Measurements from ENCODE around the gene ZFAND2B. TPM values are rescaled to one million over a fixed set of nuclear protein-coding genes. Genes with fewer than 3 reads are reported as not detected.

The ZFAND2B gene
- total RNA-seq, 4 donors from 2014 or later = 34.7 to 44.5 (median 37.6) TPM

GRCh38 chr2:219245899-219246230, 39.3 kb downstream of the ZFAND2B start:
- ATAC-seq = no peak
- H3K4me3 ChIP-seq = peak overlapping the region; percentile 66 to 90
- H3K36me3 ChIP-seq = peaks cover 0 to 38% of the 10 kb centered on the region in 2 donors
- peaks cover 3 to 60% (median 24%) of the 10 kb centered on the region in 3 donors for H3K4me1 ChIP-seq
- H3K27me3 ChIP-seq = no peaks in the 10 kb centered on the region
- H3K27ac ChIP-seq = peak overlapping the region; percentile 89 to 96 (median 93)
- TF ChIP-seq POLR2A (IDR thresholded peaks at IDR 0.05) (no peak), POLR2AphosphoS5 (IDR thresholded peaks at IDR 0.05) (no peak), EP300 (IDR thresholded peaks at IDR 0.05) (no peak), CTCF (IDR thresholded peaks at IDR 0.05) (no peak)
- H3K9me3 ChIP-seq = no peaks in the 10 kb centered on the region
- WGBS, 2 donors (ENCODE audit: low coverage in 1 of 2) = 40 to 57% methylated on average over 1 to 2 of the region's 10 CpGs

- Histone ChIP-seq H3K27ac (peak overlapping the region in 3 of 4 donors; percentile 14 to 94 (median 89)), H3K4me3 (no peak overlapping the region), H3K27me3 (no peaks in the 10 kb centered on the region), H3K36me3 (peaks cover 0 to 45% of the 10 kb centered on the region in 2 donors), H3K4me1 (peaks cover 3 to 67% (median 24%) of the 10 kb centered on the region in 3 donors), H3K9me3 (no peaks in the 10 kb centered on the region)
- no CpG with 5 or more reads among the region's 10 CpGs for WGBS, 2 donors (ENCODE audit: low coverage in 1 of 2)
- no peak for ATAC-seq
- no peak for TF ChIP-seq EP300 (IDR thresholded peaks at IDR 0.05)
- TF ChIP-seq POLR2A (IDR thresholded peaks at IDR 0.05) = no peak
- TF ChIP-seq CTCF (IDR thresholded peaks at IDR 0.05) = no peak
- TF ChIP-seq POLR2AphosphoS5 (IDR thresholded peaks at IDR 0.05) = no peak
Measured at GRCh38 chr2:219246559-219246958, 40.0 kb downstream of the ZFAND2B start.

GRCh38 chr2:219247678-219248642, 41.4 kb downstream of the ZFAND2B start:
- 68 to 93% methylated on average over 3 of the region's 17 CpGs for WGBS, 2 donors (ENCODE audit: low coverage in 1 of 2)
- H3K27ac ChIP-seq = peak overlapping the region in 3 of 4 donors; percentile 87 to 90 (median 88)

GRCh38 chr2:219248845-219249202, 42.2 kb downstream of the ZFAND2B start:
- Histone ChIP-seq H3K9me3 (no peaks in the 10 kb centered on the region), H3K4me1 (peaks cover 3 to 88% (median 27%) of the 10 kb centered on the region in 3 donors), H3K4me3 (peak overlapping the region in 1 of 2 donors; percentile 1), H3K27me3 (no peaks in the 10 kb centered on the region), H3K36me3 (peaks cover 0 to 47% of the 10 kb centered on the region in 2 donors), H3K27ac (peak overlapping the region; percentile 45 to 90 (median 88))
- ATAC-seq = no peak
- 92% methylated on average over 2 of the region's 2 CpGs; no CpG with 5 or more reads in 1 of the 2 donors for WGBS, 2 donors (ENCODE audit: low coverage in 1 of 2)
- TF ChIP-seq POLR2AphosphoS5 (IDR thresholded peaks at IDR 0.05) (no peak), POLR2A (IDR thresholded peaks at IDR 0.05) (no peak), EP300 (IDR thresholded peaks at IDR 0.05) (no peak), CTCF (IDR thresholded peaks at IDR 0.05) (no peak)

More at GRCh38 chr2:219247678-219248642, 41.4 kb downstream of the ZFAND2B start:
- no peak for ATAC-seq
- TF ChIP-seq POLR2A (IDR thresholded peaks at IDR 0.05) (no peak), POLR2AphosphoS5 (IDR thresholded peaks at IDR 0.05) (no peak), CTCF (IDR thresholded peaks at IDR 0.05) (no peak), EP300 (IDR thresholded peaks at IDR 0.05) (no peak)
- Histone ChIP-seq H3K4me1 (peaks cover 3 to 81% (median 25%) of the 10 kb centered on the region in 3 donors), H3K9me3 (no peaks in the 10 kb centered on the region), H3K4me3 (no peak overlapping the region), H3K36me3 (peaks cover 0 to 47% of the 10 kb centered on the region in 2 donors), H3K27me3 (no peaks in the 10 kb centered on the region)

All from gastroesophageal sphincter (tissue), 4 donors.